ENCODE results near the gene SLC12A2.

DNA sequence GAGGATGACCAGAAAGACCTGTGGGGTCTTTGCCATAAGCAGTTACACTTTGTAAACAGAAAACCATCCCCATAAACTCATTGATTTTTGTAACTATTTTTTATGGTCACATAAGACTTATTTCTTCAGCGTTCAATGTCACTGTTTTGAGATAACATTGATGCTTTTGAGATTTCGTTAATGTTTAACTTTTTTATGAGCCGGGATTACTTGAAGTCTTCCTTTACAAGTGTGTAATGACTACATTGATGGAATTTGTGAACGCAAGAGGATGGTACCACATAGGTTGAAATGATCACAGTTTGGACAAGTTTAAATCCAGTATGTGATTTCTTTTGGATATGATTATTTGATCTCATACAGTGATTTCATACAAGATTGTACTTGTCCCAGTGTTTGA lies 1.8 kb downstream of the SLC12A2 start:
- no peak for TF ChIP-seq POLR2A (IDR thresholded peaks at IDR 0.05; ENCODE audit: low read depth, low read length)
- TF ChIP-seq TAF1 (IDR thresholded peaks at IDR 0.05; ENCODE audit: low read depth, low read length): no peak

Data from GM12891 (cell line).